Uterus (tissue), 4 donors: ENCODE measurements around the gene DNAH10. TPM values are rescaled to one million over a fixed set of nuclear protein-coding genes. Genes with fewer than 3 reads are reported as not detected.

Source experiments
- DNase-seq, 2 donors: peaks; one replicate each; pipeline ENCODE4 v3.0.0-alpha.2; 2019 to 2020
- H3K27ac ChIP-seq, 2 donors: fragments of 200-600 bp; sonication (generic); 1 replicate in 1 of 2; 2 replicates in 1 of 2; pipeline ENCODE4 v1.5.1; 2016 to 2018
- H3K27me3 ChIP-seq, 2 donors: fragments of 200-600 bp; sonication (generic); one replicate each; pipeline ENCODE4 v1.5.1; 2018 to 2019; ENCODE audit warnings: control low read depth in 1 of 2
- H3K36me3 ChIP-seq, 2 donors: fragments of 200-600 bp; sonication (generic); one replicate each; pipeline ENCODE4 v1.5.1; 2019; ENCODE audit warnings: control low read depth in 1 of 2
- H3K4me1 ChIP-seq, 2 donors: fragments of 200-600 bp; sonication (generic); one replicate each; pipeline ENCODE4 v1.5.1; 2018 to 2019; ENCODE audit warnings: control low read depth in 1 of 2
- H3K4me3 ChIP-seq, 2 donors: fragments of 200-600 bp; sonication (generic); 1 replicate in 1 of 2; 2 replicates in 1 of 2; pipeline ENCODE4 v1.5.1; 2018 to 2019; ENCODE audit warnings: mild to moderate bottlenecking in 1 of 2
- H3K9me3 ChIP-seq, 2 donors: fragments of 200-600 bp; sonication (generic); one replicate each; pipeline ENCODE4 v1.5.1; 2019; ENCODE audit warnings: control low read depth in 1 of 2
- POLR2A ChIP-seq, 2 donors: fragments of 450-650 bp; IDR thresholded peaks; one replicate each; pipeline ENCODE4 v1.6.1; 2016; ENCODE audit warnings: antibody characterized with exemption in 2 of 2, mild to moderate bottlenecking in 1 of 2, moderate library complexity in 1 of 2
- intact Hi-C: fragments of 100-400 bp; cut with DNase I; formaldehyde crosslinking; loops from one replicate; pipeline ENCODE4 v1.15.1; 2023; ENCODE audit warnings: low total_unique reads
- total RNA-seq, 4 donors: library from RNA; depleted of rRNA in 3 of 4; stranded (reverse); fragments of >200 nt in 3 of 4; gene quantifications; one replicate each; pipeline versions ENCODE4 v1.1.0 to v1.2.4, GENCODE V29; 2014 to 2023
- TF ChIP-seq, protein P1 (sequence below), 4 experiments: fragments of 200-600 bp in 2 of 4; fragments of 450-650 bp in 2 of 4; sonication (generic) in 2 of 4; IDR thresholded peaks; one replicate each; pipeline ENCODE4 v1.5.1; 2016 to 2019; ENCODE audit warnings: antibody characterized with exemption in 4 of 4, mild to moderate bottlenecking in 2 of 4, moderate library complexity in 1 of 4
- donor health status: DM: yes; HTN: yes; CAD: no.

DNAH10 gene
- total RNA-seq, 4 donors from 2014 or later, result under 0.01 to 3.9 (median 1.1) TPM

DNA sequence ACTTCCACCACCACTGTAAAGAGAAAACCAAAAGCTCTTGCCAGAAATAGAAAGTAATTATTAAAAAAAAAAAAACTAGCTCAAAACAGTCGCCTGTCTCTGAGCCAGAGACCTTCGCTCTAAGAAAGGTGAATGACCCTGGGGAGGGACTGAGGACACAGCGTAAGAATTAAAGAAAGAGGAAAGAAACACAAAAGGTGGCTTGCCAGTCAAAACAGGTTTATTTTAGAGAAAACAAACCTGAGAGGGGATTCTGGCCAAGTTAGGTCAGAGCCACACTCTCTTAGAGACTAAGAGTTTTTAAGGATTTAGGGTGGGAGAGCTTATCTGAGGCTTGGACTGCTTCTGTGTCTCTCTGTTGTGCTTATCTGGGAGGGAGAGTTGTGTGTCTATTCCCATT, 66.0 kb downstream of the DNAH10 start:
- no peaks in the 10 kb centered on the region for H3K27me3 ChIP-seq
- TF ChIP-seq, protein P1, sequence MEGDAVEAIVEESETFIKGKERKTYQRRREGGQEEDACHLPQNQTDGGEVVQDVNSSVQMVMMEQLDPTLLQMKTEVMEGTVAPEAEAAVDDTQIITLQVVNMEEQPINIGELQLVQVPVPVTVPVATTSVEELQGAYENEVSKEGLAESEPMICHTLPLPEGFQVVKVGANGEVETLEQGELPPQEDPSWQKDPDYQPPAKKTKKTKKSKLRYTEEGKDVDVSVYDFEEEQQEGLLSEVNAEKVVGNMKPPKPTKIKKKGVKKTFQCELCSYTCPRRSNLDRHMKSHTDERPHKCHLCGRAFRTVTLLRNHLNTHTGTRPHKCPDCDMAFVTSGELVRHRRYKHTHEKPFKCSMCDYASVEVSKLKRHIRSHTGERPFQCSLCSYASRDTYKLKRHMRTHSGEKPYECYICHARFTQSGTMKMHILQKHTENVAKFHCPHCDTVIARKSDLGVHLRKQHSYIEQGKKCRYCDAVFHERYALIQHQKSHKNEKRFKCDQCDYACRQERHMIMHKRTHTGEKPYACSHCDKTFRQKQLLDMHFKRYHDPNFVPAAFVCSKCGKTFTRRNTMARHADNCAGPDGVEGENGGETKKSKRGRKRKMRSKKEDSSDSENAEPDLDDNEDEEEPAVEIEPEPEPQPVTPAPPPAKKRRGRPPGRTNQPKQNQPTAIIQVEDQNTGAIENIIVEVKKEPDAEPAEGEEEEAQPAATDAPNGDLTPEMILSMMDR (IDR thresholded peaks at IDR 0.05), result no peak
- no peak for TF ChIP-seq POLR2A (IDR thresholded peaks at IDR 0.05)
- H3K4me3 ChIP-seq, result no peak overlapping the region
- intact Hi-C loops, result no loop called here
- no peak for DNase-seq
- no peaks in the 10 kb centered on the region for H3K36me3 ChIP-seq
- H3K4me1 ChIP-seq, result no peaks in the 10 kb centered on the region
- no peaks in the 10 kb centered on the region for H3K9me3 ChIP-seq
- no peak overlapping the region for H3K27ac ChIP-seq

DNA sequence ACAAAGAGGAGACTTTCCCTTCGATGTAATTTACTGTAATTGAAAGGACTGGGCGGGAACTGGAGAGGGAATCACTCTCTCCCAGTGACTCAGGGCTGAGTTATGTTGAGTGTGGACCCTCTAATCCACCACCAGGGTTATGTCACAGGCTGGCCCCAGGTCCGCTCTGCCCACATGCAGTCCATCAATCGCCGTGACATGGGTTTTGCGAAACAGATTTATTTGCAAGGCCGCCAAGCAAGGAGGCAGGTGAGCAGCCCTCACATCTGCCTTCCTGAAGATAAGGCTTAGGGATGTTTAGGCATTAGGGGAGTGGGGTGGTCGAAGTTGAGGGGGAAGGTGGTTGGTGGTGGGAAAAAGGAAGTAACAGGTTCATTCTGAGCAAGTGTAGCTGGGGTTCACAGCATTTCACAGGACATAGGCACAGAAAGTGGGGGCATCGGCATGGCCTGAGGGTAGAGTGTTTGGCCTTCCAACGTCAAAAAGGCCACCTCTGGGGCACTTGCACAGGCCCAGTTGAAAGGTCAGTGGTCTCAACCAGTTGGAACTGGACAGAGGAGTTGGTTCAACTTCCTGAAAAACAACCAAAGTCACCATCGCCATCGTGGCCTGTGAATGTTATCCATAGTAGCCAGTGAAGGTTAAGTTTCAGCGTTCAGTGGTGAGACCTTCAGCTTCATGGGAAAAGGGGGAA, 66.9 kb downstream of the DNAH10 start:
- intact Hi-C loops, result no loop called here
- DNase-seq, result no peak
- Histone ChIP-seq H3K27me3 (no peaks in the 10 kb centered on the region), H3K27ac (no peak overlapping the region), H3K36me3 (no peaks in the 10 kb centered on the region), H3K9me3 (no peaks in the 10 kb centered on the region), H3K4me3 (no peak overlapping the region), H3K4me1 (no peaks in the 10 kb centered on the region)
- no peak for TF ChIP-seq POLR2A (IDR thresholded peaks at IDR 0.05)
- TF ChIP-seq, protein P1 (IDR thresholded peaks at IDR 0.05), result no peak

DNA sequence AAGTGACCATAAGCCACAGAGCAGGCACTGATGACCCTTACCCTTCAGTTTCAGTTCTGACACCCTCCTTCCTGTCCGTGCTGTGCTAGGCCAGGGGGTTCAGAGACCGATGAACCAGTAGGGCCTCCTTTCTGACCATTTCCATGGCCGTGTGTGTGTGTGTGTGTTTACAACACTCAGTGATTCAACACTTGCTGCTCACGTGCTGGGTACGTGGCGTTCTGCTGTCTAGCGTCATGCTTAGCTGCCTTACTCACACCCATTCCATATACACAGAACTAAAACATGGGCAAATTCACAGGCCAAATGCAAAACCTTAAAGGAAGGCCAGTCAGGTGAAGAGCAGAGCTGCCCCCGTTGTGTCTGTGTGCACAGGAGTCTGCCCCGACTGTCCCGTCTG, 67.5 kb downstream of the DNAH10 start:
- DNase-seq, result no peak
- no peak overlapping the region for H3K27ac ChIP-seq
- no peak for TF ChIP-seq POLR2A (IDR thresholded peaks at IDR 0.05)
- TF ChIP-seq, protein P1 (IDR thresholded peaks at IDR 0.05), result no peak
- H3K4me3 ChIP-seq, result no peak overlapping the region
- H3K4me1 ChIP-seq, result no peaks in the 10 kb centered on the region
- H3K36me3 ChIP-seq, result no peaks in the 10 kb centered on the region
- H3K27me3 ChIP-seq, result no peaks in the 10 kb centered on the region
- no peaks in the 10 kb centered on the region for H3K9me3 ChIP-seq
- intact Hi-C loops, result no loop called here

DNA sequence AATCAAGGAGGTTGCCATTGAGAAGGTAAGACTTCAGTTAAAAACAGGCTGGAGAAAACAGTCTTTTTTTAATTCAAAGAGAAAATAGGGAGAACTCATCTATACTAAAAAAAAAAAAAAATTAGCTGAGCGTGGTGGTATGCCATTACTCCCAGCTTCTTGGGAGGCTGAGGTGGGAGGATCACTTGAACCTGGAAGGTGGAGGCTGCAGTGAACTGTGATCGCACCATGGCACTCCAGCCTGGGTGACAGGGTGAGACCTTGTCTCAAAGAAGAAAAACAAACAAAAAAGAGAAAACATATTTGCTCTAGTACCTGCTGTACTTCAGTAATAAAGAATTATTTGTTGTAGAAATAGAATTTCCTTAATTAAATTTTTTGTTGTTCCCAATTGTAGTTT, 68.6 kb downstream of the DNAH10 start:
- DNase-seq, result no peak
- H3K27ac ChIP-seq, result no peak overlapping the region
- no peaks in the 10 kb centered on the region for H3K36me3 ChIP-seq
- H3K27me3 ChIP-seq, result no peaks in the 10 kb centered on the region
- H3K4me1 ChIP-seq, result no peaks in the 10 kb centered on the region
- intact Hi-C loops, result no loop called here
- H3K9me3 ChIP-seq, result no peaks in the 10 kb centered on the region
- TF ChIP-seq, protein P1 (IDR thresholded peaks at IDR 0.05), result no peak
- no peak for TF ChIP-seq POLR2A (IDR thresholded peaks at IDR 0.05)
- H3K4me3 ChIP-seq, result no peak overlapping the region

DNA sequence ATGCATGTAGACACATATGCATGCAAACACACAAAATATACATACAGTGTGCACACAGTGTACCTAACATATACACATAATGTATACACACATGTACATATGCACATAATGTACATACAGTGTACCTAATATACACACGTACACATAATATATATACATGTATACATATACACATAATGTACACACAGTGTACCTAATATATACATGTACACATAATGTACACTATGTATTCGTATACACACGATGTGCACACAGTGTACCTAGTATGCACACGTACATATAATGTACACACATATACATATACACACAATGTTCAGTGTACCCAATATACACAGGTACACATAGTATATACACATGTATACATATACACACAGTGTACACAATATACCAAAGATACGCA, 70.0 kb downstream of the DNAH10 start:
- H3K36me3 ChIP-seq, result no peaks in the 10 kb centered on the region
- H3K4me1 ChIP-seq, result no peaks in the 10 kb centered on the region
- no peaks in the 10 kb centered on the region for H3K9me3 ChIP-seq
- H3K4me3 ChIP-seq, result no peak overlapping the region
- H3K27me3 ChIP-seq, result no peaks in the 10 kb centered on the region
- intact Hi-C loops, result no loop called here
- no peak for DNase-seq
- no peak overlapping the region for H3K27ac ChIP-seq
- TF ChIP-seq POLR2A (IDR thresholded peaks at IDR 0.05), result no peak
- TF ChIP-seq, protein P1 (IDR thresholded peaks at IDR 0.05), result no peak
